OCI-LY3 (cell line): ENCODE measurements around the gene GRM4.
"Not testable (repeated sequence)": the region's sequence is repeated elsewhere in the genome, so short reads cannot be mapped to it uniquely, and the experiment has no call there.

ENCODE experiments used
- H2AFZ ChIP-seq: fragments of 200-600, 300-600 bp; shearing (Covaris generic); 2 replicates; pipeline ENCODE4 v1.6.0; 2014; ENCODE audit warnings: antibody characterized with exemption, low read depth, low read length
- H3K27ac ChIP-seq: fragments of 200-600, 300-600 bp; sonication (generic); 2 replicates; pipeline ENCODE4 v1.5.1; 2014; ENCODE audit warnings: mild to moderate bottlenecking, low read length, moderate library complexity, mixed read lengths
- H3K27me3 ChIP-seq: fragments of 200-600, 300-600 bp; sonication (generic); 2 replicates; pipeline ENCODE4 v1.6.1; 2014; ENCODE audit warnings: low read depth, low read length, mixed read lengths
- H3K36me3 ChIP-seq: fragments of 200-600, 300-600 bp; sonication (generic); replicated peaks from 2 replicates; pipeline ENCODE3; 2014; ENCODE audit warnings: low read depth, low read length, mixed read lengths
- H3K4me1 ChIP-seq: fragments of 300-600, 200-600 bp; sonication (generic); 2 replicates; pipeline ENCODE4 v1.6.1; 2014; ENCODE audit warnings: low read length, mixed read lengths
- H3K4me2 ChIP-seq: fragments of 200-600, 300-600 bp; sonication (generic); 2 replicates; pipeline ENCODE4 v1.6.1; 2014; ENCODE audit warnings: low read length, mixed read lengths
- H3K4me3 ChIP-seq: fragments of 300-600, 200-600 bp; sonication (generic); 2 replicates; pipeline ENCODE4 v1.5.1; 2014; ENCODE audit warnings: antibody characterized with exemption, mild to moderate bottlenecking, low read length, moderate library complexity
- H3K79me2 ChIP-seq: fragments of 300-600, 200-600 bp; shearing (Covaris generic); 2 replicates; pipeline ENCODE4 v1.6.1; 2014; ENCODE audit warnings: mild to moderate bottlenecking, low read length, mixed read lengths
- H3K9ac ChIP-seq: fragments of 300-600, 200-600 bp; shearing (Covaris generic); 2 replicates; pipeline ENCODE4 v1.6.0; 2014; ENCODE audit warnings: mild to moderate bottlenecking, low read length, moderate library complexity
- H3K9me3 ChIP-seq: fragments of 200-600, 300-600 bp; shearing (Covaris generic); 2 replicates; pipeline ENCODE4 v1.6.1; 2014; ENCODE audit warnings: low read length, mixed read lengths; ENCODE audit not compliant: insufficient read depth
- H4K20me1 ChIP-seq: fragments of 200-600, 300-600 bp; sonication (generic); 2 replicates; pipeline ENCODE4 v1.6.1; 2016; ENCODE audit warnings: low read length, mixed read lengths; ENCODE audit not compliant: insufficient read depth
- CTCF ChIP-seq: fragments of 200-600, 300-600 bp; sonication (generic); IDR thresholded peaks from 2 replicates; pipeline ENCODE4 v1.5.1; 2014; ENCODE audit warnings: antibody characterized with exemption, low read length, low read depth
- EZH2phosphoT487 ChIP-seq: fragments of 200-600 bp; shearing (Covaris generic); IDR thresholded peaks from 2 replicates; pipeline ENCODE4 v1.6.1; 2018; ENCODE audit warnings: antibody characterized with exemption, mixed run types, low read depth

Gene GRM4

DNA sequence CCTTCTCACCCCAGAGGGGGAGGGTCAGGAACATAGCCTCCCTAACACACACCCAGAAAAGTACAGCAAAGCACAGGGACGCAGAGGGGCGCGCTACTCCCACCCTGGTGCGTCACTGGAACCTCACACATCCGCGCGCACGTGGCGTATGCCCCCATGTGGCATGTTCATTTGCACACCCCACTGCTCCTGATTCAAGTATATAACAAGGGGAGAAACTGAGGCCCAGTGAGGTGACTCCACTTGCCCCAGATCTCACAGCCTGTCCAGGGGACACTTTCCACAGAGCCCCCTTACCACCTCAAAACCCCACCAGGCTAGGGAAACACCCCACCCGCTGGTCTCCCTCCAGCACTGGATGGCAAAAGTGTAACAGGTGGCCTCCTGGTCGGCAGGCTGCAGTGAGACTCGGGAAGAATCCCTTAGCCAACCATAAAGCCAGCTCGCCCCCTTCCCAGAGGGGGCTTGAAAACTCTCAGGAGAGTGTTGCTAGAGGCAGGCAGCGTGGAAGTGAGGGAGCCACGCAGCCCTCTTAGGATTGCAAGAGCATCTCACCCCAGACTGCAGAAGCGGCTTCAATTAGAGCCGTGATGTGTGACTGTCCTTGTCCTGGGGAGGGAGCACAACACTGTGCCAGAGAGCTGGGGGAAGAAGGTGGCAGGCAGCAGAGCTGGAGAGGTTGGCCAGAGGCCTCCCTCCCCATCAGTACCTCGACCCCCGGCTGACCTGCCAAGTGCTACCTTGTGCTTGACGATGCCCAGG lies at the start of gene GRM4:
Gene GRM4 (minus strand): TSS at position 67 of the 762 bp plus-strand sequence. CDS start 12,591 bp downstream, outside the sequence.
- no peaks in the 10 kb centered on the region for H4K20me1 ChIP-seq
- no peak within 1 kb of the TSS for H3K27ac ChIP-seq
- TF ChIP-seq CTCF (no peak), EZH2phosphoT487 (no peak)
- no peaks in the 10 kb centered on the region for H3K9me3 ChIP-seq
- H3K4me3 ChIP-seq = no peak within 1 kb of the TSS
- no peak within 1 kb of the TSS for H2AFZ ChIP-seq
- no peaks in the 10 kb centered on the region for H3K79me2 ChIP-seq
- H3K27me3 ChIP-seq = no peaks in the 10 kb centered on the region
- no peak within 1 kb of the TSS for H3K4me2 ChIP-seq
- H3K9ac ChIP-seq = no peak within 1 kb of the TSS
- H3K4me1 ChIP-seq = no peaks in the 10 kb centered on the region
- H3K36me3 ChIP-seq = no peaks in the 10 kb centered on the region

DNA sequence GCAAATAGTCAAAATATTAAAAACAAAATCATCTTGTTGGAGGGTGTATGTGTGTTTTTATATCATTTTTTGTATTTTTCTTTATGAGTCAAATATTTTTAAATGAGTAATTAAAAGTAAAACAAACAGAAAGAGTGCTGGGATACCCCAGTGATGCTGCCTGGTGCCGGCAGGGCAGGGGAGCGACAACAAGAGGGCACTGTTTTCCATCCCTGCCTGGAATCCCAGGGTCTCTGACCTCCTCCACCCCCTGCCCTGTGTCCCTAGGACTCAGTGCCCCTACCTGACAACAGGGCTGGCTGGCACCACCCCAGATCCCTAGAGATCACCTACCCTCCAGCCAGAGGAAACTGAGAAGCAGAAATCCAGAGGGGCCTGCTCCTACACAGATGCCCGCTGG lies 48.9 kb upstream of the GRM4 start:
- TF ChIP-seq CTCF = peak; percentile 15; the same call in 1 of the 2 replicates
- TF ChIP-seq EZH2phosphoT487 = no peak
- H3K4me3 ChIP-seq = no peak overlapping the region

DNA sequence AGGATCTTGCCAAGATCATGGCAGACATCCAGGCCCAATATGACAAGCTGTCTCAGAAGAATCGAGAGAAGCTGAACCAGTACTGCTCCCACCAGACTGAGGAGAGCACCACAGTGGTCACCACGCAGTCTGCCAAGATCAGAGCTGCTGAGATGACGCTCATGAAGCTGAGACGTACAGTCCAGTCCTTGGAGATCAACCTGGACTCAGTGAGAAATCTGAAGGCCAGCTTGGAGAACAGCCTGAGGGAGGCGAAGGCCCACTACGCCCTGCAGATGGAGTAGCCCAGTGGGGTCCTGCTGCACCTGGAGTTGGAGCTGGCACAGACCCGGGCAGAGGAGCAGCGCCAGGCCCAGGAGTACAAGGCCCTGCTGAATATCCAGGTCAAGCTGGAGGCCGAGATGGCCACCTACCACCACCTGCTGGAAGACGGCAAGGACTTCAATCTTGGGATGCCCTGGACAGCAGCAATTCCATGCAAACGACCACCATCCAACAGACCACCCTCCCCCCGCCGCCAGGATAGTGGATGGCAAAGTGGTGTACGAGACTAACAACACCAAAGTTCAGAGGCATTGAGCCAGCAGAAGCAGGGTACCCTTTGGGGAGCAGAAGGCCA lies 44.7 kb upstream of the GRM4 start:
- Histone ChIP-seq H3K36me3 (no peaks in the 10 kb centered on the region), H3K4me2 (no peak overlapping the region), H4K20me1 (no peaks in the 10 kb centered on the region), H3K4me3 (no peak overlapping the region), H3K27ac (no peak overlapping the region), H3K9me3 (no peaks in the 10 kb centered on the region), H3K4me1 (no peaks in the 10 kb centered on the region), H3K79me2 (no peaks in the 10 kb centered on the region), H3K27me3 (no peaks in the 10 kb centered on the region), H3K9ac (no peak overlapping the region), H2AFZ (no peak overlapping the region)
- no peak for TF ChIP-seq CTCF
- TF ChIP-seq EZH2phosphoT487 = no peak

More for the DNA sequence above, 48.9 kb upstream of the GRM4 start:
- Histone ChIP-seq H3K36me3 (no peaks in the 10 kb centered on the region), H3K79me2 (no peaks in the 10 kb centered on the region), H3K4me2 (no peak overlapping the region), H3K27ac (no peak overlapping the region), H3K27me3 (no peaks in the 10 kb centered on the region; the same call in 1 of the 2 replicates), H3K4me1 (peaks cover 4% of the 10 kb centered on the region; the same call in 1 of the 2 replicates), H2AFZ (no peak overlapping the region), H3K9ac (no peak overlapping the region), H3K9me3 (no peaks in the 10 kb centered on the region), H4K20me1 (no peaks in the 10 kb centered on the region)

GRCh38 chr6:34189806-34190503 lies 44.1 kb upstream of the GRM4 start:
- H4K20me1 ChIP-seq = no peaks in the 10 kb centered on the region
- H3K79me2 ChIP-seq = no peaks in the 10 kb centered on the region
- H3K4me3 ChIP-seq = no peak overlapping the region
- H3K4me1 ChIP-seq = no peaks in the 10 kb centered on the region
- no peaks in the 10 kb centered on the region for H3K36me3 ChIP-seq
- H3K27me3 ChIP-seq = no peaks in the 10 kb centered on the region
- no peak overlapping the region for H3K4me2 ChIP-seq
- no peak overlapping the region for H2AFZ ChIP-seq
- no peak overlapping the region for H3K9ac ChIP-seq
- TF ChIP-seq CTCF = no peak
- TF ChIP-seq EZH2phosphoT487 = no peak
- H3K27ac ChIP-seq = no peak overlapping the region
- H3K9me3 ChIP-seq = no peaks in the 10 kb centered on the region

DNA sequence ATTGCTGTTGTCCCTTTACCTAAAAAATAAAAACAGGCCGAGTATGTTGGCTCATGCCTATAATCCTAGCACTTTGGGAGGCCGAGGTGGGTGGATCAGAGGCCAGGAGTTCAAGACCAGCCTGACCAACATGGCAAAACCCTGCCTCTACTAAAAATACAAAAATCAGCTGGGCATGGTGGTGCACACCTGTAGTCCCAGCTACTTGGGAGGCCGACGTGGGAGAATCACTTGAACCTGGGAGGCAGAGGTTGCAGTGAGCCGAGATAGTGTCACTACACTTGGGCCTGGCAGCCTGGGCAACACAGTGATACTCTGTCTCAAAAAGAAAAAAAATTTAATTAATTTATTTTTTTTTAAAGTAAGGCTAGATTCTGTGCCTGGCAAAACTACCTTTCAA lies 38.8 kb upstream of the GRM4 start:
- not testable (repeated sequence) for H3K9me3 ChIP-seq, H3K4me1 ChIP-seq, H3K79me2 ChIP-seq, H3K9ac ChIP-seq, H2AFZ ChIP-seq, H4K20me1 ChIP-seq, H3K36me3 ChIP-seq, H3K4me2 ChIP-seq, H3K27ac ChIP-seq, H3K27me3 ChIP-seq, H3K4me3 ChIP-seq
